Coronary artery (tissue), 2 donors: Measurements from ENCODE around the gene RAPGEF5.

Experiments used
- DNase-seq: peaks from one replicate; pipeline ENCODE4 v3.0.0-alpha.2; 2017; ENCODE audit warnings: low spot score
- H3K27ac ChIP-seq, 2 donors: fragments of 200-600 bp; sonication (generic); one replicate each; pipeline ENCODE4 v1.5.1; 2016 to 2019
- H3K4me3 ChIP-seq: fragments of 200-600 bp; sonication (generic); 2 replicates; pipeline ENCODE4 v1.5.1; 2016; ENCODE audit warnings: mild to moderate bottlenecking, moderate library complexity
- TF ChIP-seq, protein P1 (sequence below): fragments of 200-600 bp; sonication (generic); IDR thresholded peaks from one replicate; pipeline ENCODE4 v1.5.1; 2019; ENCODE audit warnings: antibody characterized with exemption

RAPGEF5 gene

DNA sequence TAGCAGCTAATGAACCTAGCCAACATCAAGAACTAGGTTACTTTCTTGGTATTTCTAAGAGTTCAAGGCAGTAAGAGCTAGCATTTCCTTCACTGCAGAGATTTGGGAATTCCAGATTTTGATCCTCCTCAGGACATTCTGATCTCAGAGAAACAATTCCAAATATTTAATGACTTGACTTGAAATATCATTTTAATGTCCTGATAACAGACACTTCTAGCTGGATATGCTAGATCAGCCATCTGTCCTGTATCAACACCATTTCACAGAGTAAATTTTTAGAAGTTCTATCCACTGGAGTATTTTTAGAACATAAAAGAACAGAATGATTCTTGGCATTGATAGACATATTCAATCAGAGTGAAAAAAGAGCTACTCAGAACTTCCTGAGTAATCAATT is 151.3 kb downstream of the RAPGEF5 start:
- H3K27ac ChIP-seq: peak overlapping the region; percentile 45 to 68
- DNase-seq: no peak

DNA sequence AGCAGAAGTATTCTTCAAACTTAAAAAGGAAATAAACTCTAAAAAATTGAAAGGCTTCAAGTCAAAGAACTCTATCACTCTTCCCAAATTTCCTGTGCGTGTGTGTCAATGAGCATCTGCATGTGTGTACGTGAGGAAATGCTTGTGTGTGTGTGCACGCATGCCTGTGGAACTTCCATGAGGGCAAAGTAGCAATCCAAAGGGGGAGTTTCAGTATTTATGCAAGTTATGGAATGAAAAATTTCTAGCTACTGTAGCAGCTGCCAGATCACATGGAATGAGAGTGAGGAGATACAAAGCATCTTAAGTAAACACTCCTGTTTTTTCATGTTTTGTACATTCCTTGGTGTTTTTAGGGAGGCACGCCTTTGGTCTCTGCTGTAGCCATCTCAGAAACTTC is 152.6 kb downstream of the RAPGEF5 start:
- TF ChIP-seq, protein P1, sequence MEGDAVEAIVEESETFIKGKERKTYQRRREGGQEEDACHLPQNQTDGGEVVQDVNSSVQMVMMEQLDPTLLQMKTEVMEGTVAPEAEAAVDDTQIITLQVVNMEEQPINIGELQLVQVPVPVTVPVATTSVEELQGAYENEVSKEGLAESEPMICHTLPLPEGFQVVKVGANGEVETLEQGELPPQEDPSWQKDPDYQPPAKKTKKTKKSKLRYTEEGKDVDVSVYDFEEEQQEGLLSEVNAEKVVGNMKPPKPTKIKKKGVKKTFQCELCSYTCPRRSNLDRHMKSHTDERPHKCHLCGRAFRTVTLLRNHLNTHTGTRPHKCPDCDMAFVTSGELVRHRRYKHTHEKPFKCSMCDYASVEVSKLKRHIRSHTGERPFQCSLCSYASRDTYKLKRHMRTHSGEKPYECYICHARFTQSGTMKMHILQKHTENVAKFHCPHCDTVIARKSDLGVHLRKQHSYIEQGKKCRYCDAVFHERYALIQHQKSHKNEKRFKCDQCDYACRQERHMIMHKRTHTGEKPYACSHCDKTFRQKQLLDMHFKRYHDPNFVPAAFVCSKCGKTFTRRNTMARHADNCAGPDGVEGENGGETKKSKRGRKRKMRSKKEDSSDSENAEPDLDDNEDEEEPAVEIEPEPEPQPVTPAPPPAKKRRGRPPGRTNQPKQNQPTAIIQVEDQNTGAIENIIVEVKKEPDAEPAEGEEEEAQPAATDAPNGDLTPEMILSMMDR: no peak
- DNase-seq: no peak
- H3K27ac ChIP-seq: peak overlapping the region; percentile 45 to 68

More for the DNA sequence above, 151.3 kb downstream of the RAPGEF5 start:
- H3K4me3 ChIP-seq: no peak overlapping the region
- TF ChIP-seq, protein P1: no peak

DNA sequence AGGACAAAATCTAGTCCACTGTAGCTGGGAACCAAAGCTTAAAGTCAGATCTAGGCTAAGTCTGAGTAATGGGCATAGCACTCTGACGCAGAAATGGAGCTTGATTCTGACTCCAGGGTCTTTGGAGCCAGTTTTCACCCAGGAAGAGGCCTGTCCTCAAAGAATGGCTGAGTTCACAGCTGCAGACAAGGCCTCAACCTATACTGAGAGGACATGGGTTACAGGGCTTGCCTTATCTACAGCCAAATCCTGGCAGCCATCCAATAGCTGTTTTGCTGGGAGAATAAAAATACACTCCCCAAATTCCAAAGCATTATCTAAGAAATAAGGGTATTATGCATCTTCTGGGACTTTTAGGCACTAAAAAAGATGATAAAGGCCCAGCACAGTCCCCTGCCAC is 154.8 kb downstream of the RAPGEF5 start:
- TF ChIP-seq, protein P1: no peak
- DNase-seq: no peak
- Histone ChIP-seq H3K27ac (peak overlapping the region in 1 of 2 donors; percentile 38), H3K4me3 (no peak overlapping the region)

More for the DNA sequence above, 152.6 kb downstream of the RAPGEF5 start:
- peak overlapping the region; percentile 23 for H3K4me3 ChIP-seq

DNA sequence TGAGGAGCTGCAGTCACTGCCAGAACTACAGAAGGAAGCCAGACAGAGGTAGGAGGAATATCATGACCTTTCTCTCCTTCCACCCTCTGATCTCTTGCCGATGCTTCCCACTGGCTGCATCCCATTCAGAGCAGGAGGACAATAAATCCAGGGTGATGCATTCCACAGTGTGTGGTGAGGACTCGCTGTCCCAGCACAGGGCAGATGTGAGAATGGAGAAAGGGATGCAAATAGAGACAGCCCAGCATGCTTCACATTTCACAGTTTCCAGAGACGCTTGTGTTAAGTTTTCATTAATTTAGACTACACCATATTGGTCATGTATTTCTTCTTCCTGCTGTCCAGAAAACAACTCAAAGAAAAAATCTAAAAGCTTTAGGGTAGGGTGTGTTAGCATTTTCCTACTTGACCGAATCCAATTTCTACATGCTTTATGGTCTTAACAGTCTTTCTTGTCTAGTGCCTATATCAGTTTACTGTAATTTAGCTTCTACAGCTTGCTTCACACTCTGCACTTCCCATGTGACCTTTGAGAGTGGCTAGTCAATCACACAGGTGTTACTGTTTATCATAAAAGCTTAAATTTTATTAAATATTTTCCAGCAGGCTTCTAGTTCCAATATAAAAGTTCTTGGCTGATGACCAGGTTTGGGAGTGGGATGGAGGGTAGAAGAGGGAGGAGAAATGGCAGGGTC is 155.6 kb downstream of the RAPGEF5 start:
- Histone ChIP-seq H3K27ac (no peak overlapping the region), H3K4me3 (no peak overlapping the region)
- TF ChIP-seq, protein P1: no peak
- no peak for DNase-seq

DNA sequence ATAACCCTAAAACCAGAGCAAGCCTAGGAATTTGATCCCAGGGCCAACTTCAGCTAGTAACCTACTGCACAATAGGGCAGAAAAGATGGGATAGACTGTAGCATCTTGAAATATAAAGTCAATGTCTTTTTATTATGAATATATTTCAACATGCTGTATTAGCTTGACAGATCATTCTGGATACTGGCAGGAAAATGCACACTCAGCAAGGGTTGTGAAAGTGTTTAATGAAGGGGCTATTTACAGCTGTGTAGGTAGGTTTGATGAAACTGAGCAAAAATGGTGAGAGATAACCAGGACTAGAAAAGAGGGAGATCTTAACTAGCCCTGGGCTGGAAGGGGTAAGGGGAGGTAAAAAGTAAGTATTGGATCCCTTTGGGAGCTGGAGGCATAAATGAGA is 156.2 kb downstream of the RAPGEF5 start:
- TF ChIP-seq, protein P1: no peak
- H3K4me3 ChIP-seq: no peak overlapping the region
- no peak for DNase-seq
- H3K27ac ChIP-seq: no peak overlapping the region

DNA sequence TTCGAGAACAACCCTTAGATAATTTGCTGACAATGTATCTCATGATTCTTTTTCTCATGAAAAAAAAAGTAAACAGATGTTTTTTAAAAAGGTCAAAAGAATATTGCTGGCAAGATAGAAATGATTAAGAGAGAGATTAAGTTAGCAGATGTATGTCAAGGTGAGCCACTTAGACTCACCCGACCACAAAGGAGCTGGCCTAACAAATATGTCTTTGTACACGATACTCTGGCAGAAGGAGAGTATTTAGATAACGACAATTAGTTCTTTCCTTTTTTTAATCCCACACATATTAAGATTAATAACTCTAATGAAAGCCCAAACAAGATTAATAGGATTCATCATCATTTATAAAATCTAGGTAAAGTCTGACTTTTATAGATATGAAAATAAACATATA is 156.7 kb downstream of the RAPGEF5 start:
- Histone ChIP-seq H3K4me3 (no peak overlapping the region), H3K27ac (no peak overlapping the region)
- DNase-seq: no peak
- TF ChIP-seq, protein P1: no peak

DNA sequence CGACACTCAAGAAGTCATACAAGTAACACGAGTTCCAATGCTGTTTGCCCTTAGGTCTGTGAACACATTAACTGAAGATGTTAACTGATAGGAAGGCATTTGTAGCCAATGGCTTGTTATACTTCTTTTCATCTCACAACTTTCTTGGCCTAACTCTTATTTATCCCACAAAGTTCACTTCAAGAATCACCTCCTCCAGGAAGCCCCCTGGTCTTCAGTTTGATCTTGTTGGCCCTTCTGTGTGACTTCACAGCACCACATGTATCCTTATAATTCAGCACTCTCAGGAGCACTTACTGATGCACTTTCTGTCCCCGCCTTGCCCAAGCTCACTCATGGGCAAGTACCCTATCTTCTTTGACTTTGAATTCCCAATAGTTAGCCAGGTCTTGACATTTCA is 159.6 kb downstream of the RAPGEF5 start:
- DNase-seq: no peak
- H3K4me3 ChIP-seq: no peak overlapping the region
- no peak overlapping the region for H3K27ac ChIP-seq
- TF ChIP-seq, protein P1: no peak
